Measurements from ENCODE around the gene FUT1.
"Not testable (repeated sequence)": the region's sequence is repeated elsewhere in the genome, so short reads cannot be mapped to it uniquely, and the experiment has no call there.

Gene FUT1

DNA sequence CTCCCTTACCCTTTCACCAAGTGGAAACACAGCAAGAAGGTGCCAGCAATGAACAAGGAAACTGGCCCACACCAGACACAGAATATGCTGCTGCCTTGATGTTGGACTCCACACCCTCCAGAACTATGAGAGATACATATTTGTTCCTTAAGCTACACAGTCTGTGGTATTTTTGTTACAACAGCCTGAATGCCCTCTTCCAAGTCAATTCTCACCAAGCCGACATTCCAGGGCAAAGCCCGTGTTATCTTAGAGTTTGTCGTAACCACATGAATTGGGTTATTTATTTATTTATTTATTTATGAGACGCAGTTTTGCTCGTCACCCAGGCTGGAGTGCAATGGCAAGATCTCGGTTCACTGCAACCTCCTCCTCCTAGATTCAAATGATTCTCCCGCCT lies 17.8 kb upstream of the FUT1 start:
- intact Hi-C loops (cut with DNase I): no loop called here
- no peak for DNase-seq

DNA sequence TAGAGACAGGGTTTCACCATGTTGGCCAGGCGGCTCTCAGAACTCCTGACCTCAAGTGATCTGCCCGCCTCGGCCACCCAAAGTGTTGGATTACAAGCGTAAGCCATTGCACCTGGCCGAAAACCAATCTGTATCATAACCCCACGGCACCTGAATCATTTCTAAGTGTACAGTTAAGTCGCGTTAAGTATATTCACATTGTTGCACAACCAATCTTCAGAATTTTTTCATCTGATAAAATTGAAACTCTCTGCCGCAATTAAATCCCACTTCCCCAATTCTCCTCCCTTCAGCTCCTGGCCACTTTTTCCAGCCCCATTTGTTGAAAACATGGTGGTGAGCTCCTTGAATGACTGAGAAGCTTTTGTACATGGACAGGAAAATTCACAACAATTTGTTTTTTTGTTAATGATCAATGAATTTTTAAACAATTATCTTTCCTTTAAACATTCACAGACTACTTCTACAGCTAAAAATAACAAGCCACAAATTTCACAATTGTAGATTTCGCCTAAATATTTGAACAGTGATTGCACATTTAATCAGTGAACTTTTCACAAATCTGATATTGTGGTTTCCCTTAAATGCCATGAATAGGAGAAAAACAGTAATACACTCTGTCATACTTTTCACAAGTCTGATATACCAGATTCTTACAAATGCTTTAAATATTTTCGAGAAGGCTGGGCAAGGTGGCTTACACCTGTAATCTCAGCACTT lies 16.7 kb upstream of the FUT1 start:
- no peak for DNase-seq
- intact Hi-C loops (cut with DNase I): no loop called here

GRCh38 chr19:48768171-48768753 lies 15.8 kb upstream of the FUT1 start:
- DNase-seq; intact Hi-C loops (cut with DNase I): not testable (repeated sequence)

- intact Hi-C loops (cut with DNase I); DNase-seq: not testable (repeated sequence)
Observed at GRCh38 chr19:48765816-48766215, 13.4 kb upstream of the FUT1 start.

DNA sequence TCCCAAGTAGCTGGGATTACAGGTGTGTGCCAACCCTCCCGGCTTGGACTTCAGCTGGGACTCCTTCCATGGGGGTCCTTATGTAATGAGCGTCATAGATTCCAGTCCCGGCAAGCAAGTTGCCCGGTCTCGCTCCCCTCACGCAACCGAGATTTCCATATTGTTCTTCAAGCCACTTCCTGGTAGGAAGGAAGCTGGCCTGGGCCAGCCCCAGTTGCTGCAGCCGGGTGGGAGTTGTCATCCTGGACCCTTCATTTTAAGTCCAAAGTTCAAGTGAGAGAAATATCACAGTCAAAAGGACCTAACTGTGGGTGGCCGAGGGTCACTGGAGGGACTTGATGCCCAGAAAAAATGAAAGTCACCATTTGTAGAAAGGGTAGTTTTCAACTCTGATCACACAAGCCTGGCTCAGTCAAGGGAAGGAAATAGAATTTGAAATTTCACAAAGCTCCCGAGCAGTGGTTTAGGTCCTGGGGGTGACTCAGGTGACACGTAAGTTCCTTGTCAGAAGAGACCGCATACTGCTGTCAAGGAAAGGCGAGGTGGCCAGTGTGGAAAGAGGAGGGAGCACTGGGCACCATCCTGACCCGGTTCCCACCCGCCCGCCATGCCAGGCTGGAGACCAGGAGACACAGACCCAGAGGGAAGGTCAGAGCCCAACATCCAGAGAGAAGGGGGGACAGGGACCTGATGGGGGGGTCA lies 8.2 kb upstream of the FUT1 start:
- intact Hi-C loops (cut with DNase I): no loop called here
- DNase-seq: no peak

GRCh38 chr19:48757741-48758144 lies 5.3 kb upstream of the FUT1 start:
- intact Hi-C loops (cut with DNase I): no loop called here
- DNase-seq: no peak

- intact Hi-C loops (cut with DNase I): no loop called here
Observed at GRCh38 chr19:48757089-48757675, 4.7 kb upstream of the FUT1 start.

DNA sequence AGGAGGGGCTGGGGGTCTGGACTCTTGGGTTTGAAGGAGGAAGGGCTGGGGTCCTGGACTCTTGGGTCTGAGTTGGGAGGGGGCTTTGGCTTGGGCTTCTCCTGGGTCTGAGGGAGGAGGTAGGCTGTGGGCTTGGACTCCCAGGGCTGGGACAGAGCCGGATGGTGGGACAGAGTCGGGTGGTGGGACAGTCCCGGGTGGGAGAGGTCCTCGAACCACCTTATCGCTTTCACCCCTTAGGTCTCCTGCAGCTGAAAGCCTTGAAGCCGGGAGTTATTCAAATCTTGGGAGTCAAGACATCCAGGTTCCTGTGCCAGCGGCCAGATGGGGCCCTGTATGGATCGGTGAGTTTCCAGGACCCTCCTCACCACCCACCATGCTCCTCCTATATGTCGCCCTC lies 4.2 kb upstream of the FUT1 start:
- intact Hi-C loops (cut with DNase I): no loop called here
- DNase-seq: peak in 1 of 10 donors; percentile 50

More at GRCh38 chr19:48757089-48757675, 4.7 kb upstream of the FUT1 start:
- peak in 1 of 10 donors; percentile 42 for DNase-seq

GRCh38 chr19:48756212-48756611 lies 3.8 kb upstream of the FUT1 start:
- DNase-seq: peak in 2 of 10 donors; percentile 31 to 74
- intact Hi-C loops (cut with DNase I): no loop called here

DNA sequence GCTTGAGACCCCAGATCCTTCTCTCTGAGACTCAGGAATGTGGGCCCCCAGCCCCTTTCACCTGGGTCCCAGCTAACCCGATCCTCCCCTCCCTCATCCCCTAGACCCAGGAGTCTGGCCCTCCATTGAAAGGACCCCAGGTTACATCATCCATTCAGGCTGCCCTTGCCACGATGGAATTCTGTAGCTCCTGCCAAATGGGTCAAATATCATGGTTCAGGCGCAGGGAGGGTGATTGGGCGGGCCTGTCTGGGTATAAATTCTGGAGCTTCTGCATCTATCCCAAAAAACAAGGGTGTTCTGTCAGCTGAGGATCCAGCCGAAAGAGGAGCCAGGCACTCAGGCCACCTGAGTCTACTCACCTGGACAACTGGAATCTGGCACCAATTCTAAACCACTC lies 3.3 kb upstream of the FUT1 start:
- no peak for DNase-seq
- intact Hi-C loops (cut with DNase I): no loop called here

DNA sequence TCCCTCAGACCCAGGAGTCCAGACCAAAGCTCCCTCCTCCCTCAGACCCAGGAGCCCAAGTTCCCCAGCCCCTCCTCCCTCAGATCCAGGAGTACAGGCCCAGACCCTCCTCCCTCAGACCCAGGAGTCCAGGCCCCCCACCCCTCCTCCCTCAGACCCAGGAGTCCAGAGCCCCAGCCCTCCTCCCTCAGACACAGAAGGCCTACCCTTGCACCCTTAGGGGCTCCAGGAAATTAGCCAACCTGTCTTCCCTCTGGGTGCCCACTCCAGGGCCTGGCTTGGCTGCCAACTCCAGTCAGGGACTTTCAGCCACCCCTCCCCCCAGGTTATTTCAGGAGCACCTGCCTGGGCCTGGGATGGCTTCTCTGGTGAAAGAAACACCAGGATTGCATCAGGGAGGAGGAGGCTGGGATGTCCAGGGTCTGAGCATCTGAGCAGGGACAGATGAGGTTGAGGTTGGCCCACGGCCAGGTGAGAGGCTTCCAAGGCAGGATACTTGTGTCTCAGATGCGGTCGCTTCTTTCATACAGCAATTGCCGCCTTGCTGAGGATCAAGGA lies 2.7 kb upstream of the FUT1 start, which contains the start of gene FGF21:
FGF21 (plus strand) TSS at position 441 of the 558 bp plus-strand sequence. CDS start 713 bp downstream, outside the sequence.
- DNase-seq: peak in 2 of 10 donors; percentile 53 to 59
- intact Hi-C loops (cut with DNase I): no loop called here

GRCh38 chr19:48751845-48752495 lies 471 bp downstream of the FUT1 start:
- peak in 2 of 10 donors; percentile 26 to 79 for DNase-seq
- intact Hi-C loops (cut with DNase I): no loop called here

GRCh38 chr19:48750771-48751504 lies 1.5 kb downstream of the FUT1 start:
- intact Hi-C loops (cut with DNase I): no loop called here
- peak in 2 of 10 donors; percentile 47 to 64 for DNase-seq

DNA sequence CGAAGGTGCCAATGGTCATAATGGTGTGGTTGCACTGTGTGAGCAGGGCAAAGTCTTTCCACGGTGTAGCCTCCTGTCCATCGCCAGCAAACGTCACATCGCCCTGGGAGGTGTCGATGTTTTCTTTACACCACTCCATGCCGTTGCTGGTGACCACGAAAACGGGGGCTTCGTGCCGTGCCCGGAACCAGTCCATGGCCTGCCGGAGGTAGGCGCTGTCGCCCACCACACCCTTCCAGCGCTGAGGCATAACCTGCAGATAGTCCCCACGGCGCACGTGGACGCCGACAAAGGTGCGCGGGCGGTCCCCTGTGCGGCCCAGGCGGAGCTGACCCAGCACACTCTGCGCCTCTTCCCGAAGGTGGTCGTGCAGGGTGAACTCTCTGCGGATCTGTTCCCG lies 2.1 kb downstream of the FUT1 start:
- intact Hi-C loops (cut with DNase I): no loop called here
- peak in 2 of 10 donors; percentile 59 to 72 for DNase-seq

- intact Hi-C loops (cut with DNase I): no loop called here
- DNase-seq: peak in 2 of 10 donors; percentile 5 to 8
Observed at GRCh38 chr19:48749571-48750198, 2.8 kb downstream of the FUT1 start.

DNA sequence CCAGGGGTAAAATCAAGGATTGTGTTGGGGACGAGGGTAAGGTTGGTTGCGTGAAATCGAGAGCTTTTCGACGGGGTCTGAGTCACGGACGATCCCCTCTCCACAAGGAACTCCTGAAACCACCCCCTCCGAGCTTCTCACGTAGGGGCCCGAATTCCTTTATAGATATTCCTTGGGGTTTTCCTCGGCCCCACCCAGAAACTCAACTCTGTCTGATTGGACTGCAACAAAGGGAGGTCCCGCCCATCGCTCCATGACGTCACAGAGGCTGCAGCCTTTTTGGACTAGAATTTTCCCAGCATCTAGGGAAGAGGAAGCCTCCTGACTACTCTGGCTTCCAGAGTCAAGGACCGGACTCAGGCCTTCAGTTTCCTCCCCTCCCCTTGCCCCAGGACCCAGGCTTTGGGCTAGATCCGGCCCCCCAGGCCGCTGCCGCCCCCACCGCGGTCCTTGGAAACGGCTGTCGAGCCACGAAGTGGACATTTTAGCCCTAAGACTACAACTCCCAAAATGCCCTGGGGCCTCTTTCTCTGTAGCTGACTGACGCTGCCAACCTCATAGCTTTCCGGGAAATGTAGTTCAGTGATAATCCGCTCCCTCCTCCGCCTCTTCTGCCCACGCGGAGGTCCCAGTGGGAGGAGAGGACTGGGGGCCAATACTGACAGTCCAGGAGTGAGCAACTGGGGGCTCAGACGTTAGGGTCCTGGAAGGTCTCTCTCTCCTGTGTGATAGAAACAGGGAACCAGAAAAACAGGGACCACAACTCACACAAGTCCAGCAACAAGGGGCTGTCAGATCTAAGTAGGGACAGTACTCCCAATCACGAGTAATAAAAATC lies 5.5 kb downstream of the FUT1 start, which contains the start of gene IZUMO1:
IZUMO1 (minus strand) TSS at position 172 of the 838 bp plus-strand sequence. CDS start 1,050 bp downstream, outside the sequence.
- DNase-seq: peak; percentile 52 to 95 (median 70)
- intact Hi-C loops (cut with DNase I): no loop called here

- intact Hi-C loops (cut with DNase I): no loop called here
- peak in 1 of 10 donors; percentile 10 for DNase-seq
Observed at GRCh38 chr19:48746110-48746509, 6.3 kb downstream of the FUT1 start.

Data from posterior cingulate gyrus (tissue), 11 donors.